ENCODE results near the gene NPL.

- TF ChIP-seq CTCF (conservative IDR thresholded peaks at IDR 0.05; ENCODE audit: low read length) (no peak), EZH2phosphoT487 (IDR thresholded peaks at IDR 0.05; ENCODE audit: borderline replicate concordance) (no peak)
These were observed 7.0 kb upstream of the NPL start for GRCh38 chr1:182782587-182782913.
